ENCODE results near the gene SLC9A8. TPM values are rescaled to one million over a fixed set of nuclear protein-coding genes. Genes with fewer than 3 reads are reported as not detected.
A peak's percentile ranks its signal among the peaks of the same experiment; 100 is the strongest.

Gene SLC9A8
- total and polyA plus RNA-seq, 9 of the 15 experiments (the other 6 are each of a cell fraction or from before 2014, with no cell fraction given), result 0.56 to 9.7 (median 5.0) TPM

DNA sequence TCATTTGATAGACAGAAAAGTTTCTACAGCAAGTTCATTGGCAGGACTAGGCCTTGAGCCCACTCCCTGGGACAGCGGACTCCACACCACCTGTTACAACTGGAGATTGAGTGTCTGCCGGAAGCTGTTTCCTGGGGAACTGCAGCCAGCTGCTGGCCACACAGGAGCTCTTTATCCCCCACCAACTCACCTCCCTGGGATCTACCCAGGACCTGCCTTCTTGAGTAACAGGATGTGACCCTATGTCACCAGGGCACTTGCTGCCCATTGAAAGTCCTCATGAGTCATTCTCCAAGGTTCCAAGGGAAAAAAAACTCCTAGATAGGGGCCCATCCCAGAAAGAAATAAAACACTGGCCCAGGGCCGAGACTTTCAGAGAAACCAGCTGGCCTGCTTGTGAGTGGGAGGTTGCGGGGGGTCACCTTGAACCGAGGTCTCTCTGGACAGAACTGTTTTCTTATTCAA is 37.4 kb upstream of the SLC9A8 start:
- ATAC-seq (peak; percentile 59), DNase-seq (ENCODE audit: extremely low read depth in 1 of 4, low spot score in 3 of 4) (peak; percentile 50 to 72 (median 58)), FAIRE-seq (peak; percentile 11)
- Histone ChIP-seq H4K20me1 (replicated peaks; ENCODE audit: control insufficient read depth, insufficient read depth, low read length) (no peaks in the 10 kb centered on the region), H3K4me1 (replicated peaks in 1 of 2; ENCODE audit: control insufficient read depth in 2 of 2, insufficient read depth in 2 of 2, low read length in 2 of 2) (peaks cover 18 to 26% of the 10 kb centered on the region in 2 experiments), H3K4me3 (no peak overlapping the region), H3K9me1 (ENCODE audit: control insufficient read depth, insufficient read depth, low read length) (no peaks in the 10 kb centered on the region), H3K27ac (ENCODE audit: extremely low read depth, low read depth, low read length) (peak overlapping the region; percentile 64; the same call in 2 of the 3 replicates), H3K36me3 (ENCODE audit: control insufficient read depth, insufficient read depth, low read length) (no peaks in the 10 kb centered on the region), H2AFZ (ENCODE audit: low read depth, low read length) (peak overlapping the region; percentile 77), H3K9ac (ENCODE audit: insufficient read depth in 1 of 2, low read depth in 2 of 2, low read length in 2 of 2) (peak overlapping the region in 1 of 2 experiments; percentile 77; a peak in 1 of 4 replicates), H3K27me3 (ENCODE audit: control insufficient read depth in 2 of 2, insufficient read depth in 2 of 2, low read length in 2 of 2) (no peaks in the 10 kb centered on the region), H3K4me2 (ENCODE audit: insufficient read depth, low read length) (no peak overlapping the region; the same call in 1 of the 2 replicates), H3K79me2 (ENCODE audit: control insufficient read depth, insufficient read depth, low read length) (no peaks in the 10 kb centered on the region), H3K9me3 (replicated peaks; ENCODE audit: control insufficient read depth, insufficient read depth, low read depth, low read length) (no peaks in the 10 kb centered on the region)
- in situ Hi-C loops (cut with MboI) (no loop called here), intact Hi-C loops (cut with micrococcal nuclease) (no loop called here)
- 24% methylated on average over 5 of the region's 5 CpGs for WGBS (ENCODE audit: insufficient coverage, low coverage, missing lambda C conversion rate)
- CTCF ChIA-PET (ENCODE audit: low intra/inter-chr PET ratio), result interaction anchor here (0.6 kb wide), 1 partner anchor 164 kb away, joined by 6 read pairs; no protein-coding TSS in a partner anchor
- POLR2A ChIA-PET, result interaction anchor here (0.7 to 2.3 kb wide), 5 partner anchors 9 to 125 kb away, joined by 3 to 14 read pairs (median 3); no protein-coding TSS in a partner anchor
- BruUV-seq (replicated peaks), result no TSS peak
- TF ChIP-seq, protein P1, sequence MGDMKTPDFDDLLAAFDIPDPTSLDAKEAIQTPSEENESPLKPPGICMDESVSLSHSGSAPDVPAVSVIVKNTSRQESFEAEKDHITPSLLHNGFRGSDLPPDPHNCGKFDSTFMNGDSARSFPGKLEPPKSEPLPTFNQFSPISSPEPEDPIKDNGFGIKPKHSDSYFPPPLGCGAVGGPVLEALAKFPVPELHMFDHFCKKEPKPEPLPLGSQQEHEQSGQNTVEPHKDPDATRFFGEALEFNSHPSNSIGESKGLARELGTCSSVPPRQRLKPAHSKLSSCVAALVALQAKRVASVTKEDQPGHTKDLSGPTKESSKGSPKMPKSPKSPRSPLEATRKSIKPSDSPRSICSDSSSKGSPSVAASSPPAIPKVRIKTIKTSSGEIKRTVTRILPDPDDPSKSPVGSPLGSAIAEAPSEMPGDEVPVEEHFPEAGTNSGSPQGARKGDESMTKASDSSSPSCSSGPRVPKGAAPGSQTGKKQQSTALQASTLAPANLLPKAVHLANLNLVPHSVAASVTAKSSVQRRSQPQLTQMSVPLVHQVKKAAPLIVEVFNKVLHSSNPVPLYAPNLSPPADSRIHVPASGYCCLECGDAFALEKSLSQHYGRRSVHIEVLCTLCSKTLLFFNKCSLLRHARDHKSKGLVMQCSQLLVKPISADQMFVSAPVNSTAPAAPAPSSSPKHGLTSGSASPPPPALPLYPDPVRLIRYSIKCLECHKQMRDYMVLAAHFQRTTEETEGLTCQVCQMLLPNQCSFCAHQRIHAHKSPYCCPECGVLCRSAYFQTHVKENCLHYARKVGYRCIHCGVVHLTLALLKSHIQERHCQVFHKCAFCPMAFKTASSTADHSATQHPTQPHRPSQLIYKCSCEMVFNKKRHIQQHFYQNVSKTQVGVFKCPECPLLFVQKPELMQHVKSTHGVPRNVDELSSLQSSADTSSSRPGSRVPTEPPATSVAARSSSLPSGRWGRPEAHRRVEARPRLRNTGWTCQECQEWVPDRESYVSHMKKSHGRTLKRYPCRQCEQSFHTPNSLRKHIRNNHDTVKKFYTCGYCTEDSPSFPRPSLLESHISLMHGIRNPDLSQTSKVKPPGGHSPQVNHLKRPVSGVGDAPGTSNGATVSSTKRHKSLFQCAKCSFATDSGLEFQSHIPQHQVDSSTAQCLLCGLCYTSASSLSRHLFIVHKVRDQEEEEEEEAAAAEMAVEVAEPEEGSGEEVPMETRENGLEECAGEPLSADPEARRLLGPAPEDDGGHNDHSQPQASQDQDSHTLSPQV (IDR thresholded peaks at IDR 0.05), result peak; percentile 65
- TF ChIP-seq, protein P2, sequence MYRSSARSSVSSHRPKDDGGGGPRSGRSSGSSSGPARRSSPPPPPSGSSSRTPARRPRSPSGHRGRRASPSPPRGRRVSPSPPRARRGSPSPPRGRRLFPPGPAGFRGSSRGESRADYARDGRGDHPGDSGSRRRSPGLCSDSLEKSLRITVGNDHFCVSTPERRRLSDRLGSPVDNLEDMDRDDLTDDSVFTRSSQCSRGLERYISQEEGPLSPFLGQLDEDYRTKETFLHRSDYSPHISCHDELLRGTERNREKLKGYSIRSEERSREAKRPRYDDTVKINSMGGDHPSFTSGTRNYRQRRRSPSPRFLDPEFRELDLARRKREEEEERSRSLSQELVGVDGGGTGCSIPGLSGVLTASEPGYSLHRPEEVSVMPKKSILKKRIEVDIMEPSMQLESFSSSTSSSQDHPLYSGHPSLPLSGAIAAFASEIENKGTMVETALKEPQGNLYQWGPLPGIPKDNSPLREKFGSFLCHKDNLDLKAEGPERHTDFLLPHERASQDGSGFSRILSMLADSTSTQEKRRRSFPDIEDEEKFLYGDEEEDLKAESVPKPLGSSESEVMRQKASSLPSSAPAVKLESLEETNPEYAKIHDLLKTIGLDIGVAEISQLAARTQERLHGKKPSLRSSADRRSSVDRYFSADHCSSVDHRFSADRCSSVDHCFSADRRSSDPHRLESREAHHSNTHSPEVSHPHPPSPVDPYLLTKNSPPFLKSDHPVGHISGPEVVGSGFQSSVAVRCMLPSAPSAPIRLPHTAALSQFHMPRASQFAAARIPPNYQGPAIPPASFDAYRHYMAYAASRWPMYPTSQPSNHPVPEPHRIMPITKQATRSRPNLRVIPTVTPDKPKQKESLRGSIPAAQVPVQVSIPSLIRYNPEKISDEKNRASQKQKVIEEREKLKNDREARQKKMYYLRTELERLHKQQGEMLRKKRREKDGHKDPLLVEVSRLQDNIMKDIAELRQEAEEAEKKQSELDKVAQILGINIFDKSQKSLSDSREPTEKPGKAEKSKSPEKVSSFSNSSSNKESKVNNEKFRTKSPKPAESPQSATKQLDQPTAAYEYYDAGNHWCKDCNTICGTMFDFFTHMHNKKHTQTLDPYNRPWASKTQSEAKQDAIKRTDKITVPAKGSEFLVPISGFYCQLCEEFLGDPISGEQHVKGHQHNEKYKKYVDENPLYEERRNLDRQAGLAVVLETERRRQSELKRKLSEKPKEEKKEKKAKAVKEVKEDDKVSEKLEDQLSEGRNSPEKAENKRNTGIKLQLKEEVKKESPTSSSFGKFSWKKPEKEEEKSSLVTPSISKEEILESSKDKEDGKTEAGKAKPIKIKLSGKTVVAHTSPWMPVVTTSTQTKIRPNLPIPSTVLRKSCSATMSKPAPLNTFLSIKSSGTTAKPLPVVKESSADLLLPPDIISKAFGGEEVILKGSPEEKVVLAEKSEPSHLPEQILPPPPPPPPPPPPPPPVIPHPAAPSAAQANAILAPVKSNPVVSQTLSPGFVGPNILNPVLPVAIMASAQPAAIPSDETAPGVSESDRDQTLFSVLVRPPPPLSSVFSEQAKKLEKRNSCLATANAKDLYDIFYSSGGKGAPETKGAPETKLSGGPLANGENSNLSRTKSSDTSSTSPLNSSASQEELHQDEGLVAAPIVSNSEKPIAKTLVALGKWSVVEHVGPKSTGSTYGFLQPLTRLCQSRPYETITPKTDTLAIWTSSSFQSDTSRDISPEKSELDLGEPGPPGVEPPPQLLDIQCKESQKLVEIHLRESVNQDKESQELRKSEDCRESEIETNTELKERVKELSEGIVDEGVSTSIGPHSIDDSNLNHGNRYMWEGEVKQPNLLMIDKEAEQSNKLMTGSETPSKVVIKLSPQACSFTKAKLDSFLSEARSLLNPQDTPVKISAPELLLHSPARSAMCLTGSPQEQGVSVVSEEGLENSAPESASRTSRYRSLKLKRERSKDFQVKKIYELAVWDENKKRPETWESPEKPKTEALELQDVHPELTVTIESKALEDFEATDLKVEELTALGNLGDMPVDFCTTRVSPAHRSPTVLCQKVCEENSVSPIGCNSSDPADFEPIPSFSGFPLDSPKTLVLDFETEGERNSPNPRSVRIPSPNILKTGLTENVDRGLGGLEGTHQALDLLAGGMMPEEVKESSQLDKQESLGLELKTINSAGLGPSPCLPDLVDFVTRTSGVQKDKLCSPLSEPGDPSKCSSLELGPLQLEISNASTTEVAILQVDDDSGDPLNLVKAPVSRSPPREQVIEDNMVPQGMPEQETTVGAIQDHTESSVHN (IDR thresholded peaks at IDR 0.05; ENCODE audit: borderline replicate concordance in 1 of 2, low read depth in 1 of 2), result no peak
- TF ChIP-seq GABPA (tag; conservative IDR thresholded peaks at IDR 0.05; ENCODE audit: low read depth), result no peak; the same call in 1 of the 2 replicates
- no peak for TF ChIP-seq KAT7 (CRISPR knock-in tag; IDR thresholded peaks at IDR 0.05; ENCODE audit: borderline replicate concordance)
- no peak for TF ChIP-seq HLTF (IDR thresholded peaks at IDR 0.05)
- TF ChIP-seq ZNF175 (CRISPR knock-in tag; IDR thresholded peaks at IDR 0.05; ENCODE audit: low read depth), result 0 out of 2 replicates have a peak, but pooled peaks have one; percentile 47
- no peak for TF ChIP-seq NCOA2 (IDR thresholded peaks at IDR 0.05; ENCODE audit: partially characterized antibody in 2 of 2)
- no peak for TF ChIP-seq CSDE1 (IDR thresholded peaks at IDR 0.05)
- TF ChIP-seq ZFX (CRISPR knock-in tag; IDR thresholded peaks at IDR 0.05), result no peak

Measured in K562 (cell line).